SK-N-SH (cell line): ENCODE results near the gene CUEDC1.

Experiments
- EP300 ChIP-seq, 2 experiments: IDR thresholded peaks; 2 replicates each; pipeline versions ENCODE4 v1.4.0 to v1.6.1; 2012; ENCODE audit warnings: borderline replicate concordance in 1 of 2, low read depth in 1 of 2, low read length in 1 of 2
- JUND ChIP-seq: IDR thresholded peaks from 2 replicates; pipeline ENCODE4 v1.4.0; 2012
- MEF2A ChIP-seq: IDR thresholded peaks from 2 replicates; pipeline ENCODE4 v1.4.0; 2012; ENCODE audit warnings: low read depth, borderline replicate concordance
- POLR2AphosphoS5 ChIP-seq: IDR thresholded peaks from 2 replicates; pipeline ENCODE4 v1.6.1; 2012; ENCODE audit warnings: low read depth, low read length
- RAD21 ChIP-seq: IDR thresholded peaks from 2 replicates; pipeline ENCODE4 v1.6.1; 2012; ENCODE audit warnings: mild to moderate bottlenecking, low read length
- RCOR1 ChIP-seq: fragments of 150-350 bp; IDR thresholded peaks from 2 replicates; pipeline ENCODE4 v1.6.1; 2017; ENCODE audit warnings: antibody characterized with exemption, low read length
- RFX5 ChIP-seq: IDR thresholded peaks from 2 replicates; pipeline ENCODE4 v1.6.1; 2012; ENCODE audit warnings: mild to moderate bottlenecking, improper control_type of control experiment, low read length
- TAF1 ChIP-seq: IDR thresholded peaks from 2 replicates; pipeline ENCODE4 v1.6.1; 2012; ENCODE audit warnings: low read depth, mild to moderate bottlenecking, low read length, moderate library complexity, borderline replicate concordance
- TCF12 ChIP-seq: IDR thresholded peaks from 2 replicates; pipeline ENCODE4 v1.4.0; 2012
- TF ChIP-seq, protein P1 (sequence below): fragments of 200-600 bp; sonication (generic); IDR thresholded peaks from 2 replicates; pipeline ENCODE4 v1.6.1; 2017; ENCODE audit warnings: antibody characterized with exemption, mild to moderate bottlenecking, moderate library complexity
- TF ChIP-seq, protein P2 (sequence below): fragments of 150-350 bp; IDR thresholded peaks from 2 replicates; pipeline ENCODE4 v1.6.1; 2016; ENCODE audit warnings: mild to moderate bottlenecking, low read depth, low read length
- TF ChIP-seq, protein P3 (sequence below): IDR thresholded peaks from 2 replicates; pipeline ENCODE4 v1.6.1; 2012; ENCODE audit warnings: mild to moderate bottlenecking, low read depth, low read length, moderate library complexity
- TF ChIP-seq, protein P4 (sequence below): fragments of 150-350 bp; IDR thresholded peaks from 2 replicates; pipeline ENCODE4 v1.6.1; 2017; ENCODE audit warnings: antibody characterized with exemption, low read length, low read depth, borderline replicate concordance

- TF ChIP-seq TAF1 = no peak
- TF ChIP-seq, protein P1, sequence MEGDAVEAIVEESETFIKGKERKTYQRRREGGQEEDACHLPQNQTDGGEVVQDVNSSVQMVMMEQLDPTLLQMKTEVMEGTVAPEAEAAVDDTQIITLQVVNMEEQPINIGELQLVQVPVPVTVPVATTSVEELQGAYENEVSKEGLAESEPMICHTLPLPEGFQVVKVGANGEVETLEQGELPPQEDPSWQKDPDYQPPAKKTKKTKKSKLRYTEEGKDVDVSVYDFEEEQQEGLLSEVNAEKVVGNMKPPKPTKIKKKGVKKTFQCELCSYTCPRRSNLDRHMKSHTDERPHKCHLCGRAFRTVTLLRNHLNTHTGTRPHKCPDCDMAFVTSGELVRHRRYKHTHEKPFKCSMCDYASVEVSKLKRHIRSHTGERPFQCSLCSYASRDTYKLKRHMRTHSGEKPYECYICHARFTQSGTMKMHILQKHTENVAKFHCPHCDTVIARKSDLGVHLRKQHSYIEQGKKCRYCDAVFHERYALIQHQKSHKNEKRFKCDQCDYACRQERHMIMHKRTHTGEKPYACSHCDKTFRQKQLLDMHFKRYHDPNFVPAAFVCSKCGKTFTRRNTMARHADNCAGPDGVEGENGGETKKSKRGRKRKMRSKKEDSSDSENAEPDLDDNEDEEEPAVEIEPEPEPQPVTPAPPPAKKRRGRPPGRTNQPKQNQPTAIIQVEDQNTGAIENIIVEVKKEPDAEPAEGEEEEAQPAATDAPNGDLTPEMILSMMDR = no peak
- TF ChIP-seq EP300 (IDR thresholded peaks at IDR 0.05; ENCODE audit: borderline replicate concordance in 1 of 2, low read depth in 1 of 2, low read length in 1 of 2) = no peak
- TF ChIP-seq JUND = no peak
- TF ChIP-seq, protein P2, sequence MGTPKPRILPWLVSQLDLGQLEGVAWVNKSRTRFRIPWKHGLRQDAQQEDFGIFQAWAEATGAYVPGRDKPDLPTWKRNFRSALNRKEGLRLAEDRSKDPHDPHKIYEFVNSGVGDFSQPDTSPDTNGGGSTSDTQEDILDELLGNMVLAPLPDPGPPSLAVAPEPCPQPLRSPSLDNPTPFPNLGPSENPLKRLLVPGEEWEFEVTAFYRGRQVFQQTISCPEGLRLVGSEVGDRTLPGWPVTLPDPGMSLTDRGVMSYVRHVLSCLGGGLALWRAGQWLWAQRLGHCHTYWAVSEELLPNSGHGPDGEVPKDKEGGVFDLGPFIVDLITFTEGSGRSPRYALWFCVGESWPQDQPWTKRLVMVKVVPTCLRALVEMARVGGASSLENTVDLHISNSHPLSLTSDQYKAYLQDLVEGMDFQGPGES = no peak
- TF ChIP-seq POLR2AphosphoS5 = no peak
- TF ChIP-seq RAD21 = no peak
- no peak for TF ChIP-seq TCF12
- TF ChIP-seq RCOR1 = no peak
- TF ChIP-seq, protein P3, sequence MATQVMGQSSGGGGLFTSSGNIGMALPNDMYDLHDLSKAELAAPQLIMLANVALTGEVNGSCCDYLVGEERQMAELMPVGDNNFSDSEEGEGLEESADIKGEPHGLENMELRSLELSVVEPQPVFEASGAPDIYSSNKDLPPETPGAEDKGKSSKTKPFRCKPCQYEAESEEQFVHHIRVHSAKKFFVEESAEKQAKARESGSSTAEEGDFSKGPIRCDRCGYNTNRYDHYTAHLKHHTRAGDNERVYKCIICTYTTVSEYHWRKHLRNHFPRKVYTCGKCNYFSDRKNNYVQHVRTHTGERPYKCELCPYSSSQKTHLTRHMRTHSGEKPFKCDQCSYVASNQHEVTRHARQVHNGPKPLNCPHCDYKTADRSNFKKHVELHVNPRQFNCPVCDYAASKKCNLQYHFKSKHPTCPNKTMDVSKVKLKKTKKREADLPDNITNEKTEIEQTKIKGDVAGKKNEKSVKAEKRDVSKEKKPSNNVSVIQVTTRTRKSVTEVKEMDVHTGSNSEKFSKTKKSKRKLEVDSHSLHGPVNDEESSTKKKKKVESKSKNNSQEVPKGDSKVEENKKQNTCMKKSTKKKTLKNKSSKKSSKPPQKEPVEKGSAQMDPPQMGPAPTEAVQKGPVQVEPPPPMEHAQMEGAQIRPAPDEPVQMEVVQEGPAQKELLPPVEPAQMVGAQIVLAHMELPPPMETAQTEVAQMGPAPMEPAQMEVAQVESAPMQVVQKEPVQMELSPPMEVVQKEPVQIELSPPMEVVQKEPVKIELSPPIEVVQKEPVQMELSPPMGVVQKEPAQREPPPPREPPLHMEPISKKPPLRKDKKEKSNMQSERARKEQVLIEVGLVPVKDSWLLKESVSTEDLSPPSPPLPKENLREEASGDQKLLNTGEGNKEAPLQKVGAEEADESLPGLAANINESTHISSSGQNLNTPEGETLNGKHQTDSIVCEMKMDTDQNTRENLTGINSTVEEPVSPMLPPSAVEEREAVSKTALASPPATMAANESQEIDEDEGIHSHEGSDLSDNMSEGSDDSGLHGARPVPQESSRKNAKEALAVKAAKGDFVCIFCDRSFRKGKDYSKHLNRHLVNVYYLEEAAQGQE = no peak
- TF ChIP-seq, protein P4, sequence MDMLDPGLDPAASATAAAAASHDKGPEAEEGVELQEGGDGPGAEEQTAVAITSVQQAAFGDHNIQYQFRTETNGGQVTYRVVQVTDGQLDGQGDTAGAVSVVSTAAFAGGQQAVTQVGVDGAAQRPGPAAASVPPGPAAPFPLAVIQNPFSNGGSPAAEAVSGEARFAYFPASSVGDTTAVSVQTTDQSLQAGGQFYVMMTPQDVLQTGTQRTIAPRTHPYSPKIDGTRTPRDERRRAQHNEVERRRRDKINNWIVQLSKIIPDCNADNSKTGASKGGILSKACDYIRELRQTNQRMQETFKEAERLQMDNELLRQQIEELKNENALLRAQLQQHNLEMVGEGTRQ = no peak
- no peak for TF ChIP-seq MEF2A
- no peak for TF ChIP-seq RFX5
These were observed 23.9 kb upstream of the CUEDC1 start for GRCh38 chr17:57979076-57979475.
